Prostate gland (tissue), 2 donors: ENCODE results near the gene RNU2-63P.
"Not testable (repeated sequence)": the region's sequence is repeated elsewhere in the genome, so short reads cannot be mapped to it uniquely, and the experiment has no call there.

Experiments
- POLR2A ChIP-seq: fragments of 450-650 bp; IDR thresholded peaks from one replicate; pipeline ENCODE4 v1.6.1; 2016; ENCODE audit warnings: antibody characterized with exemption, mild to moderate bottlenecking
- POLR2AphosphoS5 ChIP-seq: sonication (generic); formaldehyde crosslinking; IDR thresholded peaks from one replicate; pipeline ENCODE4 v1.6.1; 2017; ENCODE audit warnings: antibody characterized with exemption
- TF ChIP-seq, protein P1 (sequence below), 4 experiments: fragments of 200-600 bp in 2 of 4; fragments of 450-650 bp in 2 of 4; sonication (generic) in 2 of 4; IDR thresholded peaks; 1 replicate in 3 of 4; 2 replicates in 1 of 4; pipeline ENCODE4 v1.5.1; 2016 to 2019; ENCODE audit warnings: antibody characterized with exemption in 4 of 4, mild to moderate bottlenecking in 2 of 4, moderate library complexity in 2 of 4

GRCh38 chr2:87987473-87987872 lies 28.9 kb downstream of the RNU2-63P start:
- not testable (repeated sequence) for TF ChIP-seq POLR2AphosphoS5, POLR2A
- TF ChIP-seq, protein P1, sequence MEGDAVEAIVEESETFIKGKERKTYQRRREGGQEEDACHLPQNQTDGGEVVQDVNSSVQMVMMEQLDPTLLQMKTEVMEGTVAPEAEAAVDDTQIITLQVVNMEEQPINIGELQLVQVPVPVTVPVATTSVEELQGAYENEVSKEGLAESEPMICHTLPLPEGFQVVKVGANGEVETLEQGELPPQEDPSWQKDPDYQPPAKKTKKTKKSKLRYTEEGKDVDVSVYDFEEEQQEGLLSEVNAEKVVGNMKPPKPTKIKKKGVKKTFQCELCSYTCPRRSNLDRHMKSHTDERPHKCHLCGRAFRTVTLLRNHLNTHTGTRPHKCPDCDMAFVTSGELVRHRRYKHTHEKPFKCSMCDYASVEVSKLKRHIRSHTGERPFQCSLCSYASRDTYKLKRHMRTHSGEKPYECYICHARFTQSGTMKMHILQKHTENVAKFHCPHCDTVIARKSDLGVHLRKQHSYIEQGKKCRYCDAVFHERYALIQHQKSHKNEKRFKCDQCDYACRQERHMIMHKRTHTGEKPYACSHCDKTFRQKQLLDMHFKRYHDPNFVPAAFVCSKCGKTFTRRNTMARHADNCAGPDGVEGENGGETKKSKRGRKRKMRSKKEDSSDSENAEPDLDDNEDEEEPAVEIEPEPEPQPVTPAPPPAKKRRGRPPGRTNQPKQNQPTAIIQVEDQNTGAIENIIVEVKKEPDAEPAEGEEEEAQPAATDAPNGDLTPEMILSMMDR (IDR thresholded peaks at IDR 0.05), result not testable (repeated sequence)
